SK-N-MC (cell line): Measurements from ENCODE around the gene MUSK.

ENCODE experiments used
- EZH2 ChIP-seq: fragments of 200-600 bp; sonication (generic); IDR thresholded peaks from one replicate; pipeline ENCODE4 v1.6.1; 2017; ENCODE audit warnings: antibody characterized with exemption
- FOXP2 ChIP-seq: optimal IDR thresholded peaks from 2 replicates; pipeline ENCODE3; 2011; ENCODE audit warnings: mild to moderate bottlenecking, moderate library complexity; ENCODE audit not compliant: insufficient read depth; ENCODE audit errors: extremely low read length, control extremely low read depth
- POLR2AphosphoS5 ChIP-seq: IDR thresholded peaks from 2 replicates; pipeline ENCODE4 v1.6.1; 2012; ENCODE audit warnings: mild to moderate bottlenecking, low read depth, low read length, borderline replicate concordance

DNA sequence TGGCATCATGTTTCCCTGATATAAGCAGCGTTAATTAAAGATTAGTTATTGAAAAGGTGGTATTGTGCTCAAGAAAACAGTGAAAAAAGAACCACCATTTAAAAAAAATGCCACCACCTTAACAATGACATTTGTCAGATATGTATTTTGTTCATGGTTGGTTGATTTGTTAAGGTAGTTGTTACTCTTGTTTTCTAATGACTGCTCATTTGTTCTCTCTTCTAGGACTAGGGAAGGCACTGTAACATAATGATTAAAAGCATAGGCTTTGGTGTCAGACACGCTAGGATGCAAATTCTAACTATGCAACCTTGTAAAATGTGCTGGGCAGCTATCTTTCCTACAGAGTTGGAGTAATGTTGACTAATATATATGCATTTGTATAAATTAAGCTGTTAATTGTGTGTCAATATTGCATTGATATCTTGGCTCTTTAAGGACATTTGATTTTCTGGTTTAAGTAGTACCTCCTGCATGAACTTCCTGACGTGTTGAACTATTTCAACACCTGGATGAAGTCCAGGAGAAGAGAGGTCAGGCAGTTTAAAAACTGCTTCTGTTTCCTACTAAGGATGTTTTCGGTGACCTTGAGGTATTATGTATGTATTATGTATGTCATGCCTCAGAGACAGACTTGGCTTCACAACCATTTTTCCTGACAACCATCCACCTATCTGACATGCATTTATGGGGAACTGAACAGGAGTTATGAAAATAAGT lies 77.8 kb downstream of the MUSK start:
- no peak for TF ChIP-seq POLR2AphosphoS5
- TF ChIP-seq EZH2: no peak
- TF ChIP-seq FOXP2: no peak
